ENCODE data around the gene RPS2.
"Not testable (repeated sequence)": the region's sequence is repeated elsewhere in the genome, so short reads cannot be mapped to it uniquely, and the experiment has no call there.

RPS2 gene

GRCh38 chr16:1920727-1921171 is 43.9 kb downstream of the RPS2 start:
- H3K9ac ChIP-seq (ENCODE audit: low read depth, low read length, poor library complexity, severe bottlenecking), result no peak overlapping the region
- TF ChIP-seq EZH2phosphoT487 (IDR thresholded peaks at IDR 0.05; ENCODE audit: borderline replicate concordance) (no peak), CTCF (conservative IDR thresholded peaks at IDR 0.05; ENCODE audit: low read length) (no peak)
- H4K20me1 ChIP-seq (ENCODE audit: insufficient read depth, low read length, poor library complexity, severe bottlenecking), result no peaks in the 10 kb centered on the region
- no peak overlapping the region for H3K4me2 ChIP-seq (ENCODE audit: low read depth, low read length, poor library complexity, severe bottlenecking)
- H2AFZ ChIP-seq (ENCODE audit: low read length), result no peak overlapping the region
- no peak overlapping the region for H3K4me3 ChIP-seq (ENCODE audit: low read length, poor library complexity, severe bottlenecking)
- H3K9me2 ChIP-seq (replicated peaks; ENCODE audit: low read depth, low read length), result no peaks in the 10 kb centered on the region
- H3K4me1 ChIP-seq (ENCODE audit: insufficient read depth, low read length, poor library complexity, severe bottlenecking), result no peaks in the 10 kb centered on the region
- H3K9me3 ChIP-seq (ENCODE audit: insufficient read depth, low read depth, low read length), result no peaks in the 10 kb centered on the region
- H3K36me3 ChIP-seq (ENCODE audit: insufficient read depth, low read length), result no peaks in the 10 kb centered on the region
- no peaks in the 10 kb centered on the region for H3F3A ChIP-seq (ENCODE audit: low read depth)
- no peaks in the 10 kb centered on the region for H3K27me3 ChIP-seq (ENCODE audit: insufficient read depth, low read length, poor library complexity, severe bottlenecking)
- H3K79me2 ChIP-seq (ENCODE audit: insufficient read depth, low read length), result no peaks in the 10 kb centered on the region

GRCh38 chr16:1920122-1920521 is 44.5 kb downstream of the RPS2 start:
- not testable (repeated sequence) for H3K36me3 ChIP-seq (ENCODE audit: insufficient read depth, low read length); H3K9me2 ChIP-seq (replicated peaks; ENCODE audit: low read depth, low read length); H2AFZ ChIP-seq (ENCODE audit: low read length); H3K9ac ChIP-seq (ENCODE audit: low read depth, low read length, poor library complexity, severe bottlenecking); H3K4me2 ChIP-seq (ENCODE audit: low read depth, low read length, poor library complexity, severe bottlenecking); H3K4me3 ChIP-seq (ENCODE audit: low read length, poor library complexity, severe bottlenecking); H3K9me3 ChIP-seq (ENCODE audit: insufficient read depth, low read depth, low read length); H3K27me3 ChIP-seq (ENCODE audit: insufficient read depth, low read length, poor library complexity, severe bottlenecking); H3K79me2 ChIP-seq (ENCODE audit: insufficient read depth, low read length); H3F3A ChIP-seq (ENCODE audit: low read depth); H4K20me1 ChIP-seq (ENCODE audit: insufficient read depth, low read length, poor library complexity, severe bottlenecking); H3K4me1 ChIP-seq (ENCODE audit: insufficient read depth, low read length, poor library complexity, severe bottlenecking)

GRCh38 chr16:1919327-1919998 is 45.2 kb downstream of the RPS2 start:
- no peak overlapping the region for H3K4me3 ChIP-seq (ENCODE audit: low read length, poor library complexity, severe bottlenecking)
- no peaks in the 10 kb centered on the region for H3K79me2 ChIP-seq (ENCODE audit: insufficient read depth, low read length)
- TF ChIP-seq EZH2phosphoT487 (IDR thresholded peaks at IDR 0.05; ENCODE audit: borderline replicate concordance) (no peak), CTCF (conservative IDR thresholded peaks at IDR 0.05; ENCODE audit: low read length) (no peak)
- H3K9ac ChIP-seq (ENCODE audit: low read depth, low read length, poor library complexity, severe bottlenecking), result no peak overlapping the region
- no peaks in the 10 kb centered on the region for H3K9me3 ChIP-seq (ENCODE audit: insufficient read depth, low read depth, low read length)
- no peak overlapping the region for H2AFZ ChIP-seq (ENCODE audit: low read length)
- H3K9me2 ChIP-seq (replicated peaks; ENCODE audit: low read depth, low read length), result no peaks in the 10 kb centered on the region
- H3K4me2 ChIP-seq (ENCODE audit: low read depth, low read length, poor library complexity, severe bottlenecking), result no peak overlapping the region
- no peaks in the 10 kb centered on the region for H3K4me1 ChIP-seq (ENCODE audit: insufficient read depth, low read length, poor library complexity, severe bottlenecking)
- H3F3A ChIP-seq (ENCODE audit: low read depth), result no peaks in the 10 kb centered on the region
- H3K36me3 ChIP-seq (ENCODE audit: insufficient read depth, low read length), result no peaks in the 10 kb centered on the region
- H4K20me1 ChIP-seq (ENCODE audit: insufficient read depth, low read length, poor library complexity, severe bottlenecking), result no peaks in the 10 kb centered on the region
- no peaks in the 10 kb centered on the region for H3K27me3 ChIP-seq (ENCODE audit: insufficient read depth, low read length, poor library complexity, severe bottlenecking)
